ENCODE results near the gene GRM4.

Gene GRM4

GRCh38 chr6:34177181-34177591 is 31.3 kb upstream of the GRM4 start:
- Histone ChIP-seq H3K9me3 (ENCODE audit: control insufficient read depth, low read length) (no peaks in the 10 kb centered on the region), H3K27me3 (ENCODE audit: control insufficient read depth, insufficient read depth, low read length, poor library complexity, severe bottlenecking) (no peaks in the 10 kb centered on the region), H3K4me1 (ENCODE audit: control insufficient read depth, insufficient read depth, low read length) (no peaks in the 10 kb centered on the region), H3K36me3 (ENCODE audit: control insufficient read depth, insufficient read depth, low read length) (no peaks in the 10 kb centered on the region), H3K27ac (ENCODE audit: insufficient read depth, low read depth, low read length, poor library complexity, severe bottlenecking) (no peak overlapping the region), H3K4me3 (ENCODE audit: insufficient read depth, low read depth, low read length) (no peak overlapping the region)
- WGBS, 2 experiments, result 87 to 92% methylated on average over 5 of the region's 5 CpGs

GRCh38 chr6:34176261-34177031 is 30.6 kb upstream of the GRM4 start:
- no peaks in the 10 kb centered on the region for H3K9me3 ChIP-seq (ENCODE audit: control insufficient read depth, low read length)
- H3K27ac ChIP-seq (ENCODE audit: insufficient read depth, low read depth, low read length, poor library complexity, severe bottlenecking), result no peak overlapping the region
- no peaks in the 10 kb centered on the region for H3K27me3 ChIP-seq (ENCODE audit: control insufficient read depth, insufficient read depth, low read length, poor library complexity, severe bottlenecking)
- H3K4me1 ChIP-seq (ENCODE audit: control insufficient read depth, insufficient read depth, low read length), result no peaks in the 10 kb centered on the region
- 88% methylated on average over 9 of the region's 9 CpGs for WGBS, 2 experiments
- no peaks in the 10 kb centered on the region for H3K36me3 ChIP-seq (ENCODE audit: control insufficient read depth, insufficient read depth, low read length)
- no peak overlapping the region for H3K4me3 ChIP-seq (ENCODE audit: insufficient read depth, low read depth, low read length)

GRCh38 chr6:34174846-34175399 is 29.0 kb upstream of the GRM4 start:
- Histone ChIP-seq H3K4me3 (ENCODE audit: insufficient read depth, low read depth, low read length) (no peak overlapping the region), H3K9me3 (ENCODE audit: control insufficient read depth, low read length) (no peaks in the 10 kb centered on the region), H3K27ac (ENCODE audit: insufficient read depth, low read depth, low read length, poor library complexity, severe bottlenecking) (no peak overlapping the region), H3K27me3 (ENCODE audit: control insufficient read depth, insufficient read depth, low read length, poor library complexity, severe bottlenecking) (no peaks in the 10 kb centered on the region), H3K4me1 (ENCODE audit: control insufficient read depth, insufficient read depth, low read length) (no peaks in the 10 kb centered on the region), H3K36me3 (ENCODE audit: control insufficient read depth, insufficient read depth, low read length) (no peaks in the 10 kb centered on the region)
- 91 to 94% methylated on average over 3 of the region's 3 CpGs for WGBS, 2 experiments

- H3K27me3 ChIP-seq (ENCODE audit: control insufficient read depth, insufficient read depth, low read length, poor library complexity, severe bottlenecking), result no peaks in the 10 kb centered on the region
- no peaks in the 10 kb centered on the region for H3K4me1 ChIP-seq (ENCODE audit: control insufficient read depth, insufficient read depth, low read length)
- H3K36me3 ChIP-seq (ENCODE audit: control insufficient read depth, insufficient read depth, low read length), result no peaks in the 10 kb centered on the region
- WGBS, 2 experiments, result 81 to 82% methylated on average over 9 of the region's 9 CpGs
- no peak overlapping the region for H3K4me3 ChIP-seq (ENCODE audit: insufficient read depth, low read depth, low read length)
- no peak overlapping the region for H3K27ac ChIP-seq (ENCODE audit: insufficient read depth, low read depth, low read length, poor library complexity, severe bottlenecking)
- no peaks in the 10 kb centered on the region for H3K9me3 ChIP-seq (ENCODE audit: control insufficient read depth, low read length)
Measured at GRCh38 chr6:34172961-34173775, 27.3 kb upstream of the GRM4 start.

GRCh38 chr6:34170346-34170745 is 24.5 kb upstream of the GRM4 start:
- Histone ChIP-seq H3K9me3 (ENCODE audit: control insufficient read depth, low read length) (no peaks in the 10 kb centered on the region), H3K27ac (ENCODE audit: insufficient read depth, low read depth, low read length, poor library complexity, severe bottlenecking) (no peak overlapping the region), H3K4me1 (ENCODE audit: control insufficient read depth, insufficient read depth, low read length) (no peaks in the 10 kb centered on the region), H3K4me3 (ENCODE audit: insufficient read depth, low read depth, low read length) (no peak overlapping the region), H3K27me3 (ENCODE audit: control insufficient read depth, insufficient read depth, low read length, poor library complexity, severe bottlenecking) (no peaks in the 10 kb centered on the region), H3K36me3 (ENCODE audit: control insufficient read depth, insufficient read depth, low read length) (no peaks in the 10 kb centered on the region)
- 89 to 95% methylated on average over 4 of the region's 4 CpGs for WGBS, 2 experiments

GRCh38 chr6:34169897-34170296 is 24.0 kb upstream of the GRM4 start:
- Histone ChIP-seq H3K4me3 (ENCODE audit: insufficient read depth, low read depth, low read length) (no peak overlapping the region), H3K4me1 (ENCODE audit: control insufficient read depth, insufficient read depth, low read length) (no peaks in the 10 kb centered on the region), H3K9me3 (ENCODE audit: control insufficient read depth, low read length) (no peaks in the 10 kb centered on the region), H3K27ac (ENCODE audit: insufficient read depth, low read depth, low read length, poor library complexity, severe bottlenecking) (no peak overlapping the region), H3K27me3 (ENCODE audit: control insufficient read depth, insufficient read depth, low read length, poor library complexity, severe bottlenecking) (no peaks in the 10 kb centered on the region), H3K36me3 (ENCODE audit: control insufficient read depth, insufficient read depth, low read length) (no peaks in the 10 kb centered on the region)
- no CpG with 5 or more reads among the region's 1 CpG for WGBS, 2 experiments

GRCh38 chr6:34161857-34162515 is 16.1 kb upstream of the GRM4 start:
- no peaks in the 10 kb centered on the region for H3K27me3 ChIP-seq (ENCODE audit: control insufficient read depth, insufficient read depth, low read length, poor library complexity, severe bottlenecking)
- 86 to 92% methylated on average over 8 of the region's 8 CpGs for WGBS, 2 experiments
- no peaks in the 10 kb centered on the region for H3K4me1 ChIP-seq (ENCODE audit: control insufficient read depth, insufficient read depth, low read length)
- H3K36me3 ChIP-seq (ENCODE audit: control insufficient read depth, insufficient read depth, low read length), result no peaks in the 10 kb centered on the region
- no peak overlapping the region for H3K4me3 ChIP-seq (ENCODE audit: insufficient read depth, low read depth, low read length)
- no peaks in the 10 kb centered on the region for H3K9me3 ChIP-seq (ENCODE audit: control insufficient read depth, low read length)
- H3K27ac ChIP-seq (ENCODE audit: insufficient read depth, low read depth, low read length, poor library complexity, severe bottlenecking), result no peak overlapping the region

GRCh38 chr6:34159844-34160243 is 14.0 kb upstream of the GRM4 start:
- H3K4me3 ChIP-seq (ENCODE audit: insufficient read depth, low read depth, low read length), result no peak overlapping the region
- no peak overlapping the region for H3K27ac ChIP-seq (ENCODE audit: insufficient read depth, low read depth, low read length, poor library complexity, severe bottlenecking)
- peaks cover 9% of the 10 kb centered on the region for H3K27me3 ChIP-seq (ENCODE audit: control insufficient read depth, insufficient read depth, low read length, poor library complexity, severe bottlenecking)
- no peaks in the 10 kb centered on the region for H3K36me3 ChIP-seq (ENCODE audit: control insufficient read depth, insufficient read depth, low read length)
- H3K9me3 ChIP-seq (ENCODE audit: control insufficient read depth, low read length), result no peaks in the 10 kb centered on the region
- no peaks in the 10 kb centered on the region for H3K4me1 ChIP-seq (ENCODE audit: control insufficient read depth, insufficient read depth, low read length)

GRCh38 chr6:34158876-34159275 is 13.0 kb upstream of the GRM4 start:
- Histone ChIP-seq H3K27ac (ENCODE audit: insufficient read depth, low read depth, low read length, poor library complexity, severe bottlenecking) (no peak overlapping the region), H3K9me3 (ENCODE audit: control insufficient read depth, low read length) (no peaks in the 10 kb centered on the region), H3K27me3 (ENCODE audit: control insufficient read depth, insufficient read depth, low read length, poor library complexity, severe bottlenecking) (peaks cover 19% of the 10 kb centered on the region), H3K4me3 (ENCODE audit: insufficient read depth, low read depth, low read length) (no peak overlapping the region), H3K4me1 (ENCODE audit: control insufficient read depth, insufficient read depth, low read length) (no peaks in the 10 kb centered on the region), H3K36me3 (ENCODE audit: control insufficient read depth, insufficient read depth, low read length) (no peaks in the 10 kb centered on the region)
- WGBS, 2 experiments, result 92 to 98% methylated on average over 3 of the region's 3 CpGs

- H3K9me3 ChIP-seq (ENCODE audit: control insufficient read depth, low read length), result no peaks in the 10 kb centered on the region
- no peak overlapping the region for H3K27ac ChIP-seq (ENCODE audit: insufficient read depth, low read depth, low read length, poor library complexity, severe bottlenecking)
- 90% methylated on average over 5 of the region's 6 CpGs for WGBS, 2 experiments
- H3K4me3 ChIP-seq (ENCODE audit: insufficient read depth, low read depth, low read length), result no peak overlapping the region
- no peaks in the 10 kb centered on the region for H3K36me3 ChIP-seq (ENCODE audit: control insufficient read depth, insufficient read depth, low read length)
- H3K4me1 ChIP-seq (ENCODE audit: control insufficient read depth, insufficient read depth, low read length), result no peaks in the 10 kb centered on the region
- H3K27me3 ChIP-seq (ENCODE audit: control insufficient read depth, insufficient read depth, low read length, poor library complexity, severe bottlenecking), result peaks cover 29% of the 10 kb centered on the region
Measured at GRCh38 chr6:34157851-34158250, 12.0 kb upstream of the GRM4 start.

All from ectodermal cell (in vitro differentiated cells).